ENCODE data around the gene CDK5R2.

CDK5R2 gene

DNA sequence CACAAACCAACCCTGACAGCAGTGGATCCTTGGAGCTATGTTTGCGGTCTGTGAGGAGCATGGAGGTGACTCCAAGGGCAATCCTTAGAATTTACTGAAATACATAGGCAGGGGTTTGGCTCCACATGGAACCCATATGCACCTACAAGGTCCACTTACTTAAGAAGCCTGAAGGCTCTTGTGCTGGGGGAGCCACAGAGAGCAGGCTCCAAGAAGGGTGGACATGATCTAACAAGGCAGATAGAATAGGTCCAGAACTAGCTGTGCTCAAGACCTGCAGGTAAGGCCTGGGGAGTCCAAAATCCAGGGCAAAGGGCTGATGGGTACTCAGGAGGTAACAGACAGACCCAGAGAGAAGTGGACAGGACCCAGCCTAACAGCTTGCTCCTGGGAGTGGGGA is 1.2 kb upstream of the CDK5R2 start:
- H3K27ac ChIP-seq, result no peak overlapping the region
- TF ChIP-seq, protein P1, sequence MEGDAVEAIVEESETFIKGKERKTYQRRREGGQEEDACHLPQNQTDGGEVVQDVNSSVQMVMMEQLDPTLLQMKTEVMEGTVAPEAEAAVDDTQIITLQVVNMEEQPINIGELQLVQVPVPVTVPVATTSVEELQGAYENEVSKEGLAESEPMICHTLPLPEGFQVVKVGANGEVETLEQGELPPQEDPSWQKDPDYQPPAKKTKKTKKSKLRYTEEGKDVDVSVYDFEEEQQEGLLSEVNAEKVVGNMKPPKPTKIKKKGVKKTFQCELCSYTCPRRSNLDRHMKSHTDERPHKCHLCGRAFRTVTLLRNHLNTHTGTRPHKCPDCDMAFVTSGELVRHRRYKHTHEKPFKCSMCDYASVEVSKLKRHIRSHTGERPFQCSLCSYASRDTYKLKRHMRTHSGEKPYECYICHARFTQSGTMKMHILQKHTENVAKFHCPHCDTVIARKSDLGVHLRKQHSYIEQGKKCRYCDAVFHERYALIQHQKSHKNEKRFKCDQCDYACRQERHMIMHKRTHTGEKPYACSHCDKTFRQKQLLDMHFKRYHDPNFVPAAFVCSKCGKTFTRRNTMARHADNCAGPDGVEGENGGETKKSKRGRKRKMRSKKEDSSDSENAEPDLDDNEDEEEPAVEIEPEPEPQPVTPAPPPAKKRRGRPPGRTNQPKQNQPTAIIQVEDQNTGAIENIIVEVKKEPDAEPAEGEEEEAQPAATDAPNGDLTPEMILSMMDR (conservative IDR thresholded peaks at IDR 0.05), result no peak
- TF ChIP-seq ZFX (IDR thresholded peaks at IDR 0.05), result no peak

DNA sequence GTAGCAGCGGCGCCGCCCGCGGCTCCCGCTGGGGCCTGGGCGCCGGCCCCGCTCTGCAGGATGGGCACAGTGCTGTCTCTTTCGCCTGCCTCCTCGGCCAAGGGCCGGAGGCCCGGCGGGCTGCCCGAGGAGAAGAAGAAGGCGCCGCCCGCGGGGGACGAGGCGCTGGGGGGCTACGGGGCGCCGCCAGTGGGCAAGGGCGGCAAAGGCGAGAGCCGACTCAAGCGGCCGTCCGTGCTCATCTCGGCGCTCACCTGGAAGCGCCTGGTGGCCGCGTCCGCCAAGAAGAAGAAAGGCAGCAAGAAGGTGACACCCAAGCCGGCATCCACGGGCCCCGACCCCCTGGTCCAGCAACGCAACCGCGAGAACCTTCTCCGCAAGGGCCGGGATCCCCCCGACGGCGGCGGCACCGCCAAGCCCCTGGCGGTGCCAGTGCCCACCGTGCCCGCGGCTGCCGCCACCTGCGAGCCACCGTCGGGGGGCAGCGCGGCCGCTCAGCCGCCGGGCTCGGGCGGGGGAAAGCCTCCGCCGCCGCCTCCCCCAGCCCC is 369 bp downstream of the CDK5R2 start:
- H3K27ac ChIP-seq, result no peak overlapping the region
- TF ChIP-seq, protein P1 (conservative IDR thresholded peaks at IDR 0.05), result no peak; the same call in 1 of the 2 replicates
- no peak for TF ChIP-seq ZFX (IDR thresholded peaks at IDR 0.05)

DNA sequence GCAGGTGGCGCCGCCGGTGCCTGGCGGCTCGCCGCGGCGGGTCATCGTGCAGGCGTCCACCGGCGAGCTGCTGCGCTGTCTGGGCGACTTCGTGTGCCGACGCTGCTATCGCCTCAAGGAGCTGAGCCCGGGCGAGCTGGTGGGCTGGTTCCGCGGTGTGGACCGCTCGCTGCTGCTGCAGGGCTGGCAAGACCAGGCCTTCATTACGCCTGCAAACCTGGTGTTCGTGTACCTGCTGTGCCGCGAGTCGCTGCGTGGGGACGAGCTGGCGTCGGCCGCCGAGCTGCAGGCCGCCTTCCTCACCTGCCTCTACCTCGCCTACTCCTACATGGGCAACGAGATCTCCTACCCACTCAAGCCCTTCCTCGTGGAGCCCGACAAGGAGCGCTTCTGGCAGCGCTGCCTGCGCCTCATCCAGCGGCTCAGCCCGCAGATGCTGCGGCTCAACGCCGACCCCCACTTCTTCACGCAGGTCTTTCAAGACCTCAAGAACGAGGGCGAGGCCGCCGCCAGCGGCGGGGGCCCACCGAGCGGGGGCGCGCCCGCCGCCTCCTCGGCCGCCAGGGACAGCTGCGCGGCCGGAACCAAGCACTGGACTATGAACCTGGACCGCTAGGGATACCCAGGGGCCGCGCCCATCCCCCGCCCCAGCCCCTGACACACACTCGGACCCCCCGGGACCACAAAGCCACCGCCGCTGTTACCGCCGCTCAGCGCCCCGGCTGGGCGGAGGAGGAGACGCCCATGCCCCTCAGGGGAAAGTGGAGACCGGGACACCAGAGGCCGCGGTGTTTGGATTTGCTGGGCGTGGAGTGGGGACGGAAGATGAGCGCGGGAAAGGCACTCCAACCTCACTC is 1.1 kb downstream of the CDK5R2 start:
- TF ChIP-seq ZFX (IDR thresholded peaks at IDR 0.05), result no peak
- TF ChIP-seq, protein P1 (conservative IDR thresholded peaks at IDR 0.05), result no peak
- no peak overlapping the region for H3K27ac ChIP-seq

DNA sequence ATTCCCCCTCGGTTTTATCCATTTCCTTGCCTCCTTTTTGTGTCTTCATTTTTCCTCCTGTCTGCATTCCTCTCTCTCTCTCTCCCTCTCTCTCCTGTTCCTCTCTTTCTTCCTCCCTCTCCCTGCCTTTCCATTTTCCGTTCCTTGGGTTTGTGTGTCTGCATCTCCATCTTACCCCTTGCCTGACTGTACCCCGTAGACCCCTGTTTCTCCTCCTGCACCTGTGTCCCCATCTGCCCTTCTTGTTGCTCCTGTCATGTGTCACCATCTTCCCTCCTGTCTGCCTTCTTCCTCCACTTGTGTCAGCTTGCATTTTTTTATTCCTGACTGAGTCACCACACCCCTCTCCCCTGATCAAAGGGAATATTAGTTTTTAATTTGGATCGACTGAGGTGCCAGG is 1.8 kb downstream of the CDK5R2 start:
- no peak overlapping the region for H3K27ac ChIP-seq
- TF ChIP-seq, protein P1 (conservative IDR thresholded peaks at IDR 0.05), result no peak
- TF ChIP-seq ZFX (IDR thresholded peaks at IDR 0.05), result no peak

DNA sequence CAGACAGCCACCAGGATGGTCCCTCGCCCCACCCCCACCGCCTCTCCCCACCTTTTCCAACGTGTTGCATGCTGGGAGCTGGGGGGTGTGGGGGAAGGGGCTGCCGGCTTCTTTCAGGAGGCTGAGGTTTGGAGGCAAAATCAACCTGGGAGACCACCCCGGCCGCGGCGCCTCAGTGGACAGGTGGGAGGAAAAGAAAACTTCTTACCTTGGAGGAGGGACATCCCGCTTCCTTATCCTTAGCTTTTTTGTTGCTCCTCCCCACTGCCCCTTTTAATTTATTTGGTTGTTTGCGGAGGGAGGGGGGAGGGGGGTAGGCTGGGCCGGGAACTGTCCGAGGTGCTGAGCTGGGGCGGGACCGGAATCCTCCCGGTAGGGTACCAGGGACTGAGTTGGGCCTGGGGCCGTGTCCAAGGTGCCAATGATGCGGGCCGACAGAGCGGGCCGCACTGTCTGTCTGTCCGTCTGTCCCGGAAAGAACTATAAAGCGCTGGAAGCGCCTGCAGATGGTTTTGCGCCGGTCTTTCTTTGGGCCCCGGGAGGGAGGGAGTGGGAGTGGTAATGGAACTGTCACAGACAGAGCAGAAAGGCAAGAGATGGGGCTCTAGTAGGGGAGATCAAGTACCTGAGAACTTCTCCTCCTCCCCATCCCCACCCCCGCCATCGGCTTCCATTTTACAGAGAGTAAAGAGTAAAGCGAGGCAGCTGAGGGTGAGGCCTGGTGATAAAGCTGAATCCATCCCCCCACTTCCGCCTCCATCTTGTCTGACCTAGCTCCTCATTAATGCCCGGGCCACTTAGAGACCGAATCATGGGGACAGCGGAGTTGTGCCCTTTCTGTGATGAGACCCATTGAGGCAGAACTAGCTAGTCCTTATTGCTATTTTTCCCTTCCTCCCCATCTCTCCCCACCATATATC is 2.4 kb downstream of the CDK5R2 start:
- no peak overlapping the region for H3K27ac ChIP-seq
- TF ChIP-seq, protein P1 (conservative IDR thresholded peaks at IDR 0.05), result no peak
- no peak for TF ChIP-seq ZFX (IDR thresholded peaks at IDR 0.05)

DNA sequence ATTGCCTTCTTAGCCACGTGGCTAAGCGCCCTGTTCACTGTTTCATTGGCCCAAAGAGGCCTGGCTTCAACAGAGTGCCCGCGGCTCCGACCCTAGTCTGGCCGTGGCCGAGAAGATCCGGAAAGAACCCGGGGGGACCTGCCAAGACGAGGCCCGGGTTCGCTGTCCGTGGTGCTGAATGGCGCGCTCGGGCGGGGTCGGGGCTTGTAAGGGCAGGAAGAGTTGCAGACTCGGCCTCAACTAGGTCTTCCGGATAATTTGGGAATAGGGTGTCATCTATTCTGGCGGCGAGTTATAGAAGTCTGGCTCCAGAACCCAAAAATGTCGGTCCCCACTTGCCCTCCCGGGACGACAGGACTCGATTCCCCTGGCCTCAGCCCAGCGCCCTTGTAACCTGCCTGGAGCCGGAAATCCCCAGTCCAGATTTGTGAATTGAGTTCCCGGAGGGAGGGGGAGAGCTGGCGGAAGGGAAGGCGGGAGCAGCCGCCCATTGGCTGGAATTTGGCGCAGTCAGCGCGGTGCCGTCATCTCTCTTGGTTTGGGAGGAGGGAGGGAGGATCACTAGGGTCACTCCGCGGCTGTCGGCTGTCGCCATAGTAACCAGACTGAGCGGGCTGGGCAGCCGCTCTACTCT is 3.5 kb downstream of the CDK5R2 start:
- no peak overlapping the region for H3K27ac ChIP-seq
- no peak for TF ChIP-seq ZFX (IDR thresholded peaks at IDR 0.05)
- TF ChIP-seq, protein P1 (conservative IDR thresholded peaks at IDR 0.05), result no peak

All from C4-2B (cell line).